WERI-Rb-1 (cell line): Measurements from ENCODE around the gene ZNF562.

ENCODE experiments used
- DNase-seq: peaks from one replicate; pipeline ENCODE4 v3.0.0-alpha.2; 2020
- H3K27ac ChIP-seq: fragments of 250-450 bp; sonication (Bioruptor Pico); 2 replicates; pipeline ENCODE4 v1.5.1; 2020; ENCODE audit warnings: mild to moderate bottlenecking, moderate library complexity
- H3K27me3 ChIP-seq: fragments of 250-450 bp; sonication (Bioruptor Pico); 2 replicates; pipeline ENCODE4 v1.5.1; 2021; ENCODE audit warnings: mild to moderate bottlenecking, low read depth, moderate library complexity; ENCODE audit not compliant: insufficient read depth, severe bottlenecking
- H3K36me3 ChIP-seq: fragments of 250-450 bp; sonication (Bioruptor Pico); 2 replicates; pipeline ENCODE4 v1.5.1; 2020; ENCODE audit warnings: mild to moderate bottlenecking, moderate library complexity
- H3K4me3 ChIP-seq: 2 replicates; pipeline ENCODE4 v1.5.1; 2011; ENCODE audit warnings: low read depth, mild to moderate bottlenecking, control low read depth, low read length
- H3K9me3 ChIP-seq: fragments of 250-450 bp; sonication (Bioruptor Pico); 2 replicates; pipeline ENCODE4 v1.5.1; 2021; ENCODE audit warnings: mild to moderate bottlenecking, moderate library complexity; ENCODE audit not compliant: severe bottlenecking
- CTCF ChIP-seq: IDR thresholded peaks from 2 replicates; pipeline ENCODE4 v1.5.1; 2011; ENCODE audit warnings: low read depth, mild to moderate bottlenecking, control low read depth, inconsistent platforms, low read length

Gene ZNF562

GRCh38 chr19:9610484-9611113 lies 64.3 kb downstream of the ZNF562 start:
- Histone ChIP-seq H3K9me3 (no peaks in the 10 kb centered on the region), H3K4me3 (no peak overlapping the region), H3K27ac (no peak overlapping the region)

GRCh38 chr19:9608912-9609311 lies 66.0 kb downstream of the ZNF562 start:
- Histone ChIP-seq H3K27me3 (no peaks in the 10 kb centered on the region), H3K27ac (no peak overlapping the region), H3K4me3 (no peak overlapping the region), H3K36me3 (peaks cover 40% of the 10 kb centered on the region), H3K9me3 (no peaks in the 10 kb centered on the region)
- DNase-seq = no peak
- TF ChIP-seq CTCF = no peak

More at GRCh38 chr19:9610484-9611113, 64.3 kb downstream of the ZNF562 start:
- no peak for DNase-seq
- Histone ChIP-seq H3K36me3 (peaks cover 56% of the 10 kb centered on the region), H3K27me3 (no peaks in the 10 kb centered on the region)
- TF ChIP-seq CTCF = no peak

GRCh38 chr19:9597027-9597426 lies 77.9 kb downstream of the ZNF562 start:
- no peak for TF ChIP-seq CTCF
- Histone ChIP-seq H3K27ac (no peak overlapping the region), H3K9me3 (peaks cover 12% of the 10 kb centered on the region), H3K36me3 (no peaks in the 10 kb centered on the region), H3K27me3 (no peaks in the 10 kb centered on the region), H3K4me3 (no peak overlapping the region)
- DNase-seq = no peak
